ENCODE results near the gene IL17C. TPM values are rescaled to one million over a fixed set of nuclear protein-coding genes. Genes with fewer than 3 reads are reported as not detected.

The IL17C gene
- total RNA-seq, 2 donors from 2014 or later = not detected

Other genes with a start within 250 kb of the IL17C start
- 1 to 10 TPM; 4.0 to 4.3 TPM for gene ZFPM1, start 185.3 kb upstream of the IL17C start, total RNA-seq
- gene ZC3H18, start 68.2 kb upstream of the IL17C start, total RNA-seq = 10 to 100 TPM; 23.2 to 29.1 TPM
- gene CYBA, start 12.5 kb downstream of the IL17C start, total RNA-seq = 100 to 1,000 TPM in 1 of 2 donors, 10 to 100 TPM in 1; 71.4 to 168 TPM
- gene MVD, start 24.5 kb downstream of the IL17C start, total RNA-seq = 10 to 100 TPM; 21.6 to 22.6 TPM
- under 1 TPM; 0.43 to 0.56 TPM for gene SNAI3, start 47.9 kb downstream of the IL17C start, total RNA-seq
- gene RNF166, start 67.8 kb downstream of the IL17C start, total RNA-seq = 10 to 100 TPM; 16.8 to 19.0 TPM
- 10 to 100 TPM; 17.2 to 20.4 TPM for gene CTU2, start 67.9 kb downstream of the IL17C start, total RNA-seq
- gene PIEZO1, start 146.6 kb downstream of the IL17C start, total RNA-seq = 100 to 1,000 TPM in 1 of 2 donors, 10 to 100 TPM in 1; 99.3 to 103 TPM
- gene CDT1, start 165.2 kb downstream of the IL17C start, total RNA-seq = 1 to 10 TPM in 1 of 2 donors, under 1 TPM in 1; 0.57 to 2.0 TPM
- gene APRT, start 173.4 kb downstream of the IL17C start, total RNA-seq = 10 to 100 TPM; 73.1 to 92.8 TPM
- gene GALNS, start 218.4 kb downstream of the IL17C start, total RNA-seq = 10 to 100 TPM; 17.2 to 24.9 TPM
- 10 to 100 TPM; 28.7 to 47.9 TPM for gene TRAPPC2L, start 218.6 kb downstream of the IL17C start, total RNA-seq
- not detected for gene PABPN1L, start 228.1 kb downstream of the IL17C start, total RNA-seq